Right lobe of liver (tissue), 4 donors: ENCODE results near the gene LMOD2.

ENCODE experiments used
- POLR2A ChIP-seq: fragments of 450-650 bp; IDR thresholded peaks from one replicate; pipeline ENCODE4 v1.6.1; 2017; ENCODE audit warnings: antibody characterized with exemption, mild to moderate bottlenecking
- TF ChIP-seq, protein P1 (sequence below), 4 donors: fragments of 200-600 bp in 3 of 4; fragments of 450-650 bp in 1 of 4; IDR thresholded peaks; one replicate each; pipeline versions ENCODE4 v1.5.1 to v1.8.0; 2016 to 2022; ENCODE audit warnings: antibody characterized with exemption in 4 of 4, mild to moderate bottlenecking in 2 of 4
- donor health status: DM: no; HTN: no; CAD: no.
- donor health status: DM: no; HTN: no; CAD: no.
- donor health status: DM: no; HTN: yes; CAD: no.

DNA sequence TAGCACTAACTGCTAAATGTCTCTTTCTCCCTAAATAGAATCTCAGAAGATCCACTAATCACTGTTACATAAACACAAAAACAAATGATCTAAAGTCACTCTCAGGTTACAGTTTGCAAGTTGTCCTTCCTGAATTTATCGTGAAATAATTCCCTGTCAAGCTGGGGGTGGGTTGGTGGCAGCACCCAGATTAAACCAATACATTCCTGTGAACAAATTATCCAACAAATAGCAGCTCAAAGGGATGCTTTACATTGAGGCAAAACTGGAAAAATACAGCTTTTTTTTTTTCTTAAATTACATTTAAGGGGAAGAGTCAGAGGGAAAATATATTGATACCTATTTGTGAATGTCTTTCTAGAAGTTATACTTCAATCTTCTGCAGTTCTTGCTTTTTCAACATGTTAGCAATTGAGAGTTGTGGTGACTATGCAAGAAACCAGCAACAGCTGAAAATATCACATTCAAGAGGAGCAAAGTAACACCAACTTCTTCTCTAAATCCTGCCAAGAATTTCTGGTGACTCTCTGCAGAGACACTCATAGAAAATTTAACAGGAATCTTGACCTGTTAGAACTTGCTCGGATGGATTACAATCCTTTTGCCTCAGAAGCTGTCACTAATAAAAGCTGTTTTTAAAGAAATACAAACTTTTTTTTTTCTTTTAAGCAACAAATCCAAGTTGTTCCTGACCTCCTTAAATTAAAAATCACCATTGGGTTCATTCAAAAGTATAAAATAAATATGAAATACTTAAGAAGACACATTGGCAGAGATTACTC lies 18.9 kb downstream of the LMOD2 start:
- TF ChIP-seq, protein P1, sequence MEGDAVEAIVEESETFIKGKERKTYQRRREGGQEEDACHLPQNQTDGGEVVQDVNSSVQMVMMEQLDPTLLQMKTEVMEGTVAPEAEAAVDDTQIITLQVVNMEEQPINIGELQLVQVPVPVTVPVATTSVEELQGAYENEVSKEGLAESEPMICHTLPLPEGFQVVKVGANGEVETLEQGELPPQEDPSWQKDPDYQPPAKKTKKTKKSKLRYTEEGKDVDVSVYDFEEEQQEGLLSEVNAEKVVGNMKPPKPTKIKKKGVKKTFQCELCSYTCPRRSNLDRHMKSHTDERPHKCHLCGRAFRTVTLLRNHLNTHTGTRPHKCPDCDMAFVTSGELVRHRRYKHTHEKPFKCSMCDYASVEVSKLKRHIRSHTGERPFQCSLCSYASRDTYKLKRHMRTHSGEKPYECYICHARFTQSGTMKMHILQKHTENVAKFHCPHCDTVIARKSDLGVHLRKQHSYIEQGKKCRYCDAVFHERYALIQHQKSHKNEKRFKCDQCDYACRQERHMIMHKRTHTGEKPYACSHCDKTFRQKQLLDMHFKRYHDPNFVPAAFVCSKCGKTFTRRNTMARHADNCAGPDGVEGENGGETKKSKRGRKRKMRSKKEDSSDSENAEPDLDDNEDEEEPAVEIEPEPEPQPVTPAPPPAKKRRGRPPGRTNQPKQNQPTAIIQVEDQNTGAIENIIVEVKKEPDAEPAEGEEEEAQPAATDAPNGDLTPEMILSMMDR (IDR thresholded peaks at IDR 0.05), result no peak
- no peak for TF ChIP-seq POLR2A
